ENCODE measurements around the gene SYMPK.

The SYMPK gene

GRCh38 chr19:45824531-45825262 is 38.2 kb downstream of the SYMPK start:
- no peak for DNase-seq

- peak; percentile 18 for DNase-seq
Measured at GRCh38 chr19:45824041-45824471, 38.9 kb downstream of the SYMPK start.

- no peak for DNase-seq
Measured at GRCh38 chr19:45823182-45823581, 39.8 kb downstream of the SYMPK start.

GRCh38 chr19:45822716-45823115 is 40.2 kb downstream of the SYMPK start:
- DNase-seq = no peak

GRCh38 chr19:45821570-45821969 is 41.4 kb downstream of the SYMPK start:
- DNase-seq = no peak

GRCh38 chr19:45821103-45821521 is 41.8 kb downstream of the SYMPK start:
- DNase-seq = no peak

- DNase-seq = no peak
Measured at GRCh38 chr19:45820413-45821102, 42.4 kb downstream of the SYMPK start.

GRCh38 chr19:45819769-45820168 is 43.2 kb downstream of the SYMPK start:
- DNase-seq = no peak

GRCh38 chr19:45817725-45818301 is 45.1 kb downstream of the SYMPK start:
- DNase-seq = no peak

GRCh38 chr19:45817010-45817724 is 45.8 kb downstream of the SYMPK start:
- peak; percentile 95 for DNase-seq

- DNase-seq = no peak
Measured at GRCh38 chr19:45816236-45817009, 46.5 kb downstream of the SYMPK start.

- no peak for DNase-seq
Measured at GRCh38 chr19:45815481-45816216, 47.3 kb downstream of the SYMPK start.

- no peak for DNase-seq
Measured at GRCh38 chr19:45814851-45815480, 48.0 kb downstream of the SYMPK start, which contains the start of gene RSPH6A. Gene RSPH6A, minus strand, starts transcription at chr19:45815308. Its CDS starts 132 bp downstream, at chr19:45815176.

- DNase-seq = no peak
Measured at GRCh38 chr19:45814166-45814780, 48.7 kb downstream of the SYMPK start.

GRCh38 chr19:45812297-45812696 is 50.6 kb downstream of the SYMPK start:
- no peak for DNase-seq

GRCh38 chr19:45809643-45810159 is 53.2 kb downstream of the SYMPK start:
- DNase-seq = no peak

- no peak for DNase-seq
Measured at GRCh38 chr19:45805719-45806118, 57.2 kb downstream of the SYMPK start.

- no peak for DNase-seq
Measured at GRCh38 chr19:45804959-45805230, 58.1 kb downstream of the SYMPK start.

GRCh38 chr19:45804140-45804958 is 58.6 kb downstream of the SYMPK start:
- DNase-seq = no peak

Data from NCI-H1694 (cell line).